IMR-90 (cell line): Measurements from ENCODE around the gene CIZ1. TPM values are rescaled to one million over a fixed set of nuclear protein-coding genes. Genes with fewer than 3 reads are reported as not detected.

Experiments used
- ATAC-seq: fragments of 200-7000 bp; cut with Tn5 transposase; 2 replicates; pipeline ENCODE4 v1.9.1; 2020; ENCODE audit warnings: low read depth, mild to moderate bottlenecking, moderate library complexity
- BruUV-seq: library from RNA; stranded (reverse); fragments of 400-500 nt; replicated peaks from 2 replicates; lab custom pipeline; 2021; lab: Mats Ljungman, UMichigan
- CTCF ChIA-PET: fragments of 300-600 bp; formaldehyde crosslinking; extraction: SDS; loops from one replicate; lab custom pipeline; 2021; ENCODE audit warnings: antibody characterized with exemption; lab: Yijun Ruan, JAX
- POLR2A ChIA-PET: fragments of 300-600 bp; sonication (Branson Sonifier 250); formaldehyde crosslinking; loops from one replicate; lab custom pipeline; 2022; ENCODE audit warnings: antibody characterized with exemption; ENCODE audit not compliant: unreplicated experiment; lab: Charles Lee
- DNase-seq: peaks from one replicate; pipeline ENCODE4 v3.0.0; 2013
- H2AFZ ChIP-seq: replicated peaks from 2 replicates; pipeline ENCODE3; 2013; ENCODE audit warnings: low read length, mild to moderate bottlenecking; ENCODE audit not compliant: poor library complexity
- H2AK5ac ChIP-seq: 2 replicates; pipeline ENCODE4 v1.6.1; 2013; ENCODE audit warnings: low read depth, low read length, inconsistent platforms
- H2AK9ac ChIP-seq: replicated peaks from 2 replicates; pipeline ENCODE3; 2013; ENCODE audit warnings: mild to moderate bottlenecking, low read depth, low read length, moderate library complexity; ENCODE audit not compliant: poor library complexity
- H2BK120ac ChIP-seq: 2 replicates; pipeline ENCODE4 v1.6.1; 2013; ENCODE audit warnings: low read depth, low read length, inconsistent platforms
- H2BK15ac ChIP-seq: 3 replicates; pipeline ENCODE4 v1.6.1; 2013; ENCODE audit warnings: low read depth, low read length, inconsistent platforms
- H2BK20ac ChIP-seq: 2 replicates; pipeline ENCODE4 v1.6.1; 2013; ENCODE audit warnings: low read depth, mild to moderate bottlenecking, inconsistent platforms, low read length, moderate library complexity
- H2BK5ac ChIP-seq: 2 replicates; pipeline ENCODE4 v1.6.1; 2013; ENCODE audit warnings: mild to moderate bottlenecking, low read depth, low read length, inconsistent platforms; ENCODE audit not compliant: poor library complexity, severe bottlenecking
- H3K14ac ChIP-seq: replicated peaks from 2 replicates; pipeline ENCODE4 v1.6.1; 2013; ENCODE audit warnings: low read depth, low read length, inconsistent platforms
- H3K18ac ChIP-seq: 2 replicates; pipeline ENCODE4 v1.6.1; 2013; ENCODE audit warnings: low read depth, low read length, control low read depth
- H3K23ac ChIP-seq: 2 replicates; pipeline ENCODE4 v1.6.1; 2013; ENCODE audit warnings: low read depth, low read length, inconsistent platforms
- H3K27ac ChIP-seq: 2 replicates; pipeline ENCODE4 v1.5.1; 2013; ENCODE audit warnings: mild to moderate bottlenecking, control low read depth, low read length; ENCODE audit not compliant: insufficient read depth
- H3K27me3 ChIP-seq: 2 replicates; pipeline ENCODE4 v1.6.1; 2013; ENCODE audit warnings: low read length; ENCODE audit not compliant: control insufficient read depth, insufficient read depth
- H3K36me3 ChIP-seq: 2 replicates; pipeline ENCODE4 v1.6.1; 2013; ENCODE audit warnings: low read length, mixed read lengths; ENCODE audit not compliant: control insufficient read depth, insufficient read depth
- H3K4ac ChIP-seq: 2 replicates; pipeline ENCODE4 v1.6.1; 2013; ENCODE audit warnings: low read depth, low read length, inconsistent platforms
- H3K4me1 ChIP-seq: 2 replicates; pipeline ENCODE4 v1.6.1; 2013; ENCODE audit warnings: low read length, mixed read lengths; ENCODE audit not compliant: control insufficient read depth, insufficient read depth
- H3K4me2 ChIP-seq: 2 replicates; pipeline ENCODE4 v1.6.1; 2013; ENCODE audit warnings: low read depth, mild to moderate bottlenecking, control low read depth, low read length, moderate library complexity
- H3K4me3 ChIP-seq: 2 replicates; pipeline ENCODE4 v1.5.1; 2013; ENCODE audit warnings: low read depth, mild to moderate bottlenecking, control low read depth, low read length, moderate library complexity; ENCODE audit not compliant: insufficient read depth
- H3K56ac ChIP-seq: 2 replicates; pipeline ENCODE4 v1.6.1; 2013; ENCODE audit warnings: low read length, inconsistent platforms; ENCODE audit not compliant: insufficient read depth; ENCODE audit errors: extremely low read depth
- H3K79me1 ChIP-seq, 2 experiments: 2 replicates each; pipeline ENCODE4 v1.6.1; 2013; ENCODE audit warnings: low read length in 2 of 2, inconsistent platforms in 1 of 2, low read depth in 1 of 2
- H3K9ac ChIP-seq: 2 replicates; pipeline ENCODE4 v1.6.1; 2013; ENCODE audit warnings: low read depth, low read length, control low read depth
- H3K9me1 ChIP-seq: 2 replicates; pipeline ENCODE4 v1.6.1; 2013; ENCODE audit warnings: low read length, inconsistent platforms; ENCODE audit not compliant: insufficient read depth
- H3K9me3 ChIP-seq: 2 replicates; pipeline ENCODE4 v1.6.1; 2013; ENCODE audit warnings: low read length; ENCODE audit not compliant: control insufficient read depth, insufficient read depth
- H4K20me1 ChIP-seq: 2 replicates; pipeline ENCODE4 v1.6.1; 2013; ENCODE audit warnings: low read length, inconsistent platforms; ENCODE audit not compliant: insufficient read depth
- H4K5ac ChIP-seq: 2 replicates; pipeline ENCODE4 v1.6.1; 2013; ENCODE audit warnings: mild to moderate bottlenecking, low read depth, low read length, control low read depth
- H4K8ac ChIP-seq, 2 experiments: 2 replicates each; pipeline ENCODE4 v1.6.1; 2013; ENCODE audit warnings: low read depth in 2 of 2, low read length in 2 of 2, control low read depth in 1 of 2, inconsistent platforms in 1 of 2
- H4K91ac ChIP-seq: 2 replicates; pipeline ENCODE4 v1.6.1; 2013; ENCODE audit warnings: low read depth, low read length, inconsistent platforms; ENCODE audit not compliant: insufficient read depth
- BHLHE40 ChIP-seq: fragments of 150-350 bp; IDR thresholded peaks from 2 replicates; pipeline ENCODE4 v1.6.1; 2016; ENCODE audit warnings: mild to moderate bottlenecking, low read depth, low read length
- CTCF ChIP-seq: conservative IDR thresholded peaks from 2 replicates; pipeline ENCODE4 v1.5.1; 2012; ENCODE audit warnings: mild to moderate bottlenecking, low read depth, low read length, improper control_type of control experiment
- WGBS, 2 experiments: methylation state at CpG; one replicate each; pipeline versions ENCODE4 v1.1.5 to v1.1.7; 2013; ENCODE audit warnings: missing lambda C conversion rate in 2 of 2; ENCODE audit not compliant: insufficient read length in 1 of 2; ENCODE audit errors: extremely low coverage in 2 of 2; 5-methylcytosine and 5-hydroxymethylcytosine counted together
- dilution Hi-C: fragments of 300-500 bp; cut with HindIII; formaldehyde crosslinking; loops from one replicate; pipeline ENCODE4 v1.14.3; 2018; ENCODE audit warnings: low sequenced_read_pairs; ENCODE audit not compliant: unreplicated experiment
- in situ Hi-C: fragments of 300-500 bp; cut with MboI; formaldehyde crosslinking; loops from 3 replicates; pipeline ENCODE4 v1.14.3; 2019; ENCODE audit warnings: low sequenced_read_pairs, inconsistent platforms, mixed read lengths
- intact Hi-C: fragments of 100-400 bp; cut with micrococcal nuclease; formaldehyde crosslinking; loops from 2 replicates; pipeline ENCODE4 v1.10.0; 2022
- polyA plus RNA-seq, 3 experiments: library from polyadenylated mRNA; depleted of rRNA; stranded (reverse); fragments of >200 nt; gene quantifications; 2 replicates each; pipeline ENCODE4 v1.2.3, GENCODE V29; 2012; ENCODE audit warnings: low replicate concordance in 1 of 3
- total RNA-seq: library from RNA; depleted of rRNA; stranded (reverse); fragments of >200 nt; gene quantifications from 2 replicates; pipeline ENCODE4 v1.2.3, GENCODE V29; 2012

The CIZ1 gene
- total and polyA plus RNA-seq, 2 of the 4 experiments (the other 2 are of a cell fraction), result 13.8 to 51.9 TPM

- Histone ChIP-seq H2BK15ac (no peak overlapping the region), H3K14ac (no peak overlapping the region), H2BK20ac (no peak overlapping the region), H3K9me3 (no peaks in the 10 kb centered on the region), H3K36me3 (no peaks in the 10 kb centered on the region), H2BK5ac (no peak overlapping the region), H3K23ac (no peak overlapping the region), H3K4ac (no peak overlapping the region), H3K4me3 (no peak overlapping the region), H3K56ac (no peak overlapping the region), H3K4me2 (no peak overlapping the region), H3K4me1 (no peaks in the 10 kb centered on the region), H4K5ac (no peak overlapping the region), H4K8ac (no peak overlapping the region), H3K9ac (no peak overlapping the region), H3K18ac (no peak overlapping the region), H2AK9ac (no peak overlapping the region), H4K91ac (no peak overlapping the region), H3K27ac (no peak overlapping the region), H4K20me1 (no peaks in the 10 kb centered on the region; the same call in 1 of the 2 replicates), H3K9me1 (no peaks in the 10 kb centered on the region), H3K79me1 (no peaks in the 10 kb centered on the region), H3K27me3 (peaks cover 13% of the 10 kb centered on the region; the same call in 1 of the 2 replicates), H2BK120ac (no peak overlapping the region), H2AK5ac (no peak overlapping the region), H2AFZ (no peak overlapping the region)
- CTCF ChIA-PET, result no interaction called here
- in situ Hi-C loops (no loop called here), intact Hi-C loops (no loop called here), dilution Hi-C loops (no loop called here)
- TF ChIP-seq BHLHE40, result no peak
- TF ChIP-seq CTCF, result 0 out of 2 replicates have a peak, but pooled peaks have one; percentile 15
- ATAC-seq (no peak), DNase-seq (no peak)
- WGBS, 2 experiments, result 66% methylated on average over 13 of the region's 19 CpGs; no CpG with 5 or more reads in 1 of the 2 experiments
- BruUV-seq, result no TSS peak
- POLR2A ChIA-PET, result no interaction called here
Measured at GRCh38 chr9:128150594-128151308, 40.6 kb downstream of the CIZ1 start.
